AG04449 (cell line): ENCODE data around the gene RPAP3.

ENCODE experiments used
- CTCF ChIA-PET: fragments of 350-600 bp; formaldehyde crosslinking; extraction: SDS; loops from one replicate; lab custom pipeline; 2021; ENCODE audit warnings: antibody characterized with exemption; lab: Yijun Ruan, JAX
- POLR2A ChIA-PET: fragments of 400-600, 350-600 bp; formaldehyde crosslinking; extraction: SDS; loops from one replicate; lab custom pipeline; 2020; ENCODE audit warnings: antibody characterized with exemption, inconsistent platforms; lab: Yijun Ruan, JAX
- DNase-seq: peaks from one replicate; pipeline ENCODE4 v3.0.0-alpha.2; 2010; ENCODE audit warnings: low read depth, low spot score
- H3K4me3 ChIP-seq: 2 replicates; pipeline ENCODE4 v1.5.1; 2011; ENCODE audit warnings: low read depth, mild to moderate bottlenecking, control low read depth, low read length
- TF ChIP-seq, protein P1 (sequence below): IDR thresholded peaks from one replicate; pipeline ENCODE4 v1.5.1; 2011; ENCODE audit warnings: mild to moderate bottlenecking, moderate library complexity, low read length, control low read depth, inconsistent platforms; ENCODE audit not compliant: insufficient read depth; ENCODE audit errors: missing control alignments

The RPAP3 gene

DNA sequence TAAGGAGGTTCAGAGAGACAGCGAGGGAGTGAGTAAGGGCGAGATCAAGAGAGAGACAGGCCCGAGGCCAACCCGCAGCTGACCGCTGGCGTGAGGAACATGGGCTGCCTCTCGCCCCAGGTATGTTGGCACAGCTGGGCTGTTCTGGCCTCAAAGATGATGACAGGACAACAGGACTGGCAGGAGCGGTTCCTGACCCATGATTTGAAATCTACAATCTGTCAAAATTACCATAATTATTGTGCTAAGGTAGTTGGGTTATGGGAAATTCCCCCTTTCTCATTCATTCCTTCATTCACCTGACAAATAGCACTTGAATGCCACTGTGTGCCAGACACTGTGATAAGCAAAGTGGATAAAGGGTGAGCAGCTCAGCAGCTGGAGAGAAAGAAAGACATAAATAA is 24.5 kb upstream of the RPAP3 start:
- CTCF ChIA-PET: interaction anchor here (1.5 to 36.9 kb wide), 5 partner anchors 10 to 109 kb away, joined by 6 to 1419 read pairs (median 308); partner anchors contain the start of genes RAPGEF3 and SLC48A1
- DNase-seq: no peak
- POLR2A ChIA-PET: interaction anchor here (0.7 kb wide), 1 partner anchor 143 kb away, joined by 3 read pairs; no protein-coding TSS in a partner anchor

DNA sequence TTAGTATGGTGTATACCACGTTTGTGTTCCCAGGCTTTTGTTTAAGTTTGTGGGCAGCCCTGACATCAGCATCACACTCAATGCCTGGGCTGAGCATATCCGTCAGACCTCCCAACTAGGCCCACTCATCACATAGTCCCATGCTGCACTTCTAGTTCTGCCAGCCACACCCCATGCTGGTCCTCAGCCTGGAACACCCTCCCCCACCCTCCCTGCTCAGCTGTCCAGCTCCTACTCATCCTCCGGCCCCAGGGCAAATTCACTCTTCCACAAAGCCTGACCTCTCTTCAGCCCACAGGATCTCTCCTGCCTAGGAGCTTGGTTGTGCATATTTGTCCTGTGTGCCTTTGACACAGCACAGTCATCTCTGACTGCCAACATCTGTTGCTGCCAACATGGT is 23.4 kb upstream of the RPAP3 start:
- TF ChIP-seq, protein P1, sequence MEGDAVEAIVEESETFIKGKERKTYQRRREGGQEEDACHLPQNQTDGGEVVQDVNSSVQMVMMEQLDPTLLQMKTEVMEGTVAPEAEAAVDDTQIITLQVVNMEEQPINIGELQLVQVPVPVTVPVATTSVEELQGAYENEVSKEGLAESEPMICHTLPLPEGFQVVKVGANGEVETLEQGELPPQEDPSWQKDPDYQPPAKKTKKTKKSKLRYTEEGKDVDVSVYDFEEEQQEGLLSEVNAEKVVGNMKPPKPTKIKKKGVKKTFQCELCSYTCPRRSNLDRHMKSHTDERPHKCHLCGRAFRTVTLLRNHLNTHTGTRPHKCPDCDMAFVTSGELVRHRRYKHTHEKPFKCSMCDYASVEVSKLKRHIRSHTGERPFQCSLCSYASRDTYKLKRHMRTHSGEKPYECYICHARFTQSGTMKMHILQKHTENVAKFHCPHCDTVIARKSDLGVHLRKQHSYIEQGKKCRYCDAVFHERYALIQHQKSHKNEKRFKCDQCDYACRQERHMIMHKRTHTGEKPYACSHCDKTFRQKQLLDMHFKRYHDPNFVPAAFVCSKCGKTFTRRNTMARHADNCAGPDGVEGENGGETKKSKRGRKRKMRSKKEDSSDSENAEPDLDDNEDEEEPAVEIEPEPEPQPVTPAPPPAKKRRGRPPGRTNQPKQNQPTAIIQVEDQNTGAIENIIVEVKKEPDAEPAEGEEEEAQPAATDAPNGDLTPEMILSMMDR: no peak
- no peak for DNase-seq
- ChIA-PET POLR2A (no interaction called here), CTCF (interaction anchor here (14.5 to 36.9 kb wide), 4 partner anchors 12 to 110 kb away, joined by 247 to 1419 read pairs (median 681); partner anchors contain the start of gene SLC48A1)
- H3K4me3 ChIP-seq: no peak overlapping the region

More for the DNA sequence above, 24.5 kb upstream of the RPAP3 start:
- TF ChIP-seq, protein P1: no peak
- no peak overlapping the region for H3K4me3 ChIP-seq

- CTCF ChIA-PET: interaction anchor here (0.6 to 36.9 kb wide), 12 partner anchors 8 to 113 kb away, joined by 3 to 1419 read pairs (median 6); partner anchors contain the start of genes RAPGEF3 and SLC48A1
- peak; percentile 57 for DNase-seq
- POLR2A ChIA-PET: interaction anchor here (0.6 to 0.8 kb wide), 2 partner anchors 46 to 56 kb away, joined by 3 to 4 read pairs; no protein-coding TSS in a partner anchor
- no peak overlapping the region for H3K4me3 ChIP-seq
- TF ChIP-seq, protein P1: no peak
Measured at GRCh38 chr12:47725893-47726292, 20.1 kb upstream of the RPAP3 start.

- no peak for DNase-seq
- CTCF ChIA-PET: interaction anchor here (0.9 to 36.9 kb wide), 9 partner anchors 8 to 114 kb away, joined by 3 to 1419 read pairs (median 9); partner anchors contain the start of genes RAPGEF3 and SLC48A1
- no peak within 1 kb of the TSS for H3K4me3 ChIP-seq
- TF ChIP-seq, protein P1: no peak
- POLR2A ChIA-PET: interaction anchor here (0.8 kb wide), 1 partner anchor 57 kb away, joined by 3 read pairs; no protein-coding TSS in a partner anchor
Measured at GRCh38 chr12:47725091-47725772, 19.4 kb upstream of the RPAP3 start, which contains the start of gene ENDOU. Gene ENDOU, minus strand, starts transcription at chr12:47725490. Its CDS starts 77 bp downstream, at chr12:47725413.

DNA sequence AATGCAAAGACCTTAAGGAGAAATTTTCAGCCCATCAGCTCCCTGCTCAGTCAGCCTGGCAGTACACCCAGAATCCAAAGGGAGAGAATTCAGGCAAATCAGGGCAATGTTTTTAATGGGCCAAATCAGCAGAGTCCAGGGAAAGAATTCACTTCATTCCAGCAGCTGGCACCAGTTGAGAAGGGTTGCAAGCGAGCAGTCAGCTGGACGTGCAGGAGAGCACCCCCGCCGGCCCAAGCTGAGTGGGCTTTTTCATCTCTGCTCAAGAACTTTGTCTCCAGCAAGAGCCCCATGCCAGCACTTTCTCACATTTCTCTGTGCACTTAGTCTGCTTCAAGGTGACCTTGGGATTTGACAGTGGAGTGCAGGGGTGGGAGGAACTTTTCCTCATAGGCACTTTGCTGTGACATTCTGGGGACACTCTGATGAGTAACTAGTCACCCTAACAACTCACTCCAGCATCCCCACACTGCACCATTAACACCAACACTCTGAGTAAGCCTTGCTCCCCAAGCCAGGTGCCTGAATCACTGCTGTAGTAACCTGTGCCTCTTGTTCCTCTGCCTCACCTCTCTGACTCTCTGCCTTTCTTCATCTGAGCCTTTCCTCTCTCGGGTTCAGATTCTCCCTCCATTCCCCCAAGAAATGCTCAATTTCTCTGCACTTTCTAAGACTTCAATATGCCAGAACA is 17.3 kb upstream of the RPAP3 start:
- no peak overlapping the region for H3K4me3 ChIP-seq
- DNase-seq: no peak
- TF ChIP-seq, protein P1: no peak
- ChIA-PET CTCF (interaction anchor here (1.0 to 36.9 kb wide), 8 partner anchors 8 to 116 kb away, joined by 3 to 1419 read pairs (median 126); partner anchors contain the start of gene SLC48A1), POLR2A (no interaction called here)
